ENCODE measurements around the gene NEDD4L. TPM values are rescaled to one million over a fixed set of nuclear protein-coding genes. Genes with fewer than 3 reads are reported as not detected.

The NEDD4L gene
- total and polyA plus RNA-seq, 3 donors from 2014 or later, result 14.3 to 43.1 (median 42.7) TPM

GRCh38 chr18:58190842-58191530 is 147.0 kb downstream of the NEDD4L start:
- no peak overlapping the region for H3K4me3 ChIP-seq
- WGBS, 2 donors, result 81 to 89% methylated on average over 5 of the region's 5 CpGs
- no peaks in the 10 kb centered on the region for H3K36me3 ChIP-seq (ENCODE audit: low read depth, missing control alignments)
- no peak overlapping the region for H3K27ac ChIP-seq
- no peak for DNase-seq
- TF ChIP-seq CTCF (IDR thresholded peaks at IDR 0.05), result no peak
- TF ChIP-seq POLR2A (IDR thresholded peaks at IDR 0.05), result no peak
- peaks cover 10% of the 10 kb centered on the region for H3K4me1 ChIP-seq
- H3K27me3 ChIP-seq, result no peaks in the 10 kb centered on the region
- no peaks in the 10 kb centered on the region for H3K9me3 ChIP-seq
- intact Hi-C loops (cut with DNase I; ENCODE audit: low total_unique reads), result no loop called here

GRCh38 chr18:58191626-58192025 is 147.6 kb downstream of the NEDD4L start:
- no peaks in the 10 kb centered on the region for H3K27me3 ChIP-seq
- no peaks in the 10 kb centered on the region for H3K36me3 ChIP-seq (ENCODE audit: low read depth, missing control alignments)
- H3K4me1 ChIP-seq, result peaks cover 10% of the 10 kb centered on the region
- intact Hi-C loops (cut with DNase I; ENCODE audit: low total_unique reads), result no loop called here
- TF ChIP-seq CTCF (IDR thresholded peaks at IDR 0.05) (no peak), POLR2A (IDR thresholded peaks at IDR 0.05) (no peak)
- no peak overlapping the region for H3K4me3 ChIP-seq
- no peak for DNase-seq
- H3K9me3 ChIP-seq, result no peaks in the 10 kb centered on the region
- no peak overlapping the region for H3K27ac ChIP-seq
- WGBS, 2 donors, result 88 to 95% methylated on average over 2 of the region's 2 CpGs

GRCh38 chr18:58192519-58192918 is 148.5 kb downstream of the NEDD4L start:
- 89 to 91% methylated on average over 4 of the region's 4 CpGs for WGBS, 2 donors

GRCh38 chr18:58194028-58194427 is 150.0 kb downstream of the NEDD4L start:
- TF ChIP-seq POLR2A (IDR thresholded peaks at IDR 0.05) (no peak), CTCF (IDR thresholded peaks at IDR 0.05) (peak in 1 of 3 experiments; percentile 10)
- H3K36me3 ChIP-seq (ENCODE audit: low read depth, missing control alignments), result no peaks in the 10 kb centered on the region
- no peaks in the 10 kb centered on the region for H3K9me3 ChIP-seq
- no peak overlapping the region for H3K27ac ChIP-seq
- WGBS, 2 donors, result 50 to 56% methylated on average over 8 of the region's 8 CpGs
- no peaks in the 10 kb centered on the region for H3K27me3 ChIP-seq
- peak; percentile 49 for DNase-seq
- H3K4me1 ChIP-seq, result peaks cover 10% of the 10 kb centered on the region
- H3K4me3 ChIP-seq, result no peak overlapping the region
- intact Hi-C loops (cut with DNase I; ENCODE audit: low total_unique reads), result no loop called here

More at GRCh38 chr18:58192519-58192918, 148.5 kb downstream of the NEDD4L start:
- Histone ChIP-seq H3K27ac (no peak overlapping the region), H3K9me3 (no peaks in the 10 kb centered on the region), H3K4me3 (no peak overlapping the region), H3K27me3 (no peaks in the 10 kb centered on the region), H3K4me1 (peaks cover 10% of the 10 kb centered on the region), H3K36me3 (ENCODE audit: low read depth, missing control alignments) (no peaks in the 10 kb centered on the region)
- intact Hi-C loops (cut with DNase I; ENCODE audit: low total_unique reads), result no loop called here
- DNase-seq, result no peak
- TF ChIP-seq CTCF (IDR thresholded peaks at IDR 0.05), result no peak
- no peak for TF ChIP-seq POLR2A (IDR thresholded peaks at IDR 0.05)

GRCh38 chr18:58195278-58195765 is 151.3 kb downstream of the NEDD4L start:
- no peak for TF ChIP-seq POLR2A (IDR thresholded peaks at IDR 0.05)
- no peak for TF ChIP-seq CTCF (IDR thresholded peaks at IDR 0.05)
- intact Hi-C loops (cut with DNase I; ENCODE audit: low total_unique reads), result no loop called here
- H3K4me1 ChIP-seq, result peaks cover 10% of the 10 kb centered on the region
- H3K4me3 ChIP-seq, result no peak overlapping the region
- no peaks in the 10 kb centered on the region for H3K36me3 ChIP-seq (ENCODE audit: low read depth, missing control alignments)
- 64 to 70% methylated on average over 12 to 25 of the region's 25 CpGs for WGBS, 2 donors
- no peaks in the 10 kb centered on the region for H3K27me3 ChIP-seq
- no peak overlapping the region for H3K27ac ChIP-seq
- H3K9me3 ChIP-seq, result no peaks in the 10 kb centered on the region
- DNase-seq, result no peak

All from testis (tissue), 3 donors.